HG02970 (cell line): ENCODE results near the gene MUC6.

Source experiments
- ATAC-seq: cut with Tn5 transposase; IDR thresholded peaks from one replicate; pipeline ENCODE4 v1.9.1; 2021; ENCODE audit warnings: mild to moderate bottlenecking, moderate library complexity, moderate number of reproducible peaks; ENCODE audit not compliant: unreplicated experiment, low FRiP score

The MUC6 gene

GRCh38 chr11:1053121-1053901, 16.8 kb upstream of the MUC6 start:
- no peak for ATAC-seq

GRCh38 chr11:1052133-1053011, 15.9 kb upstream of the MUC6 start:
- no peak for ATAC-seq

DNA sequence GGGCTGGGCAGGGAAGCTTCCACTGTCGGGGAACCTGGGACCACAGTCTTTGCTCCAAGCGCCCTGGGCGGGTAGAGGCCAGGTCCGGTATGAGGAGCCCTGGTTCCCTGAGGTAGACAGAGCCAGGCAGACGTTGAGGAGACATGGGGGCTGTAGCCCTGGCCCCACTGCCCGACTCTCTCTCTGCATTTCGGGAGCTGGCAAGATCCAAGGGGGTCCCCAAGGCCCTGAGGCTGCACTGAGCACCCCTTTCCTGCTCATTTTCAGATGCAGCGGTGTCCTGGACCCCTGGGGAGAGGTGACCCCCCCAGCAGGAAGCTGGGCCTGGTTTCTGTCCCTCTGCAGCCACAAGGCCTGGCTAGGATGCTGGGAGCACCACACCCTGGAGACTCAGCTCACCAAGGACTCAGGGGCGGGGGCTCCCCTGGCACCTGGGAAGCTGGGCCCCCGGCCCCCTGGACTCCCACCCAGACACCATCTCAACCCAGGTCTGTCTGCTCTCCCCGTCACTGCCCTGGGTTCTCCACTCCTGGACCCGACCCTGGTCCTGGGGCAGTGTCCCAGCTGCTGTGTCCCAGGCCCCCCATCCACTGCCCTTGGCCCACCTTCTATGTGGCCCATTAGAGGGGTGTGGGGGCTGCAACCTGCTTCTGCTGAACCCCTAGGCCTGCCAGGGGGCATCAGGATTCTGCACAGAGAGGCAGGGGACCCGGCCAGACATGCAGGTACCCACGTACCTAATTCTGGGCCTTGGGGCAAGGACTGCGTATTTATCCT, 15.0 kb upstream of the MUC6 start:
- no peak for ATAC-seq

DNA sequence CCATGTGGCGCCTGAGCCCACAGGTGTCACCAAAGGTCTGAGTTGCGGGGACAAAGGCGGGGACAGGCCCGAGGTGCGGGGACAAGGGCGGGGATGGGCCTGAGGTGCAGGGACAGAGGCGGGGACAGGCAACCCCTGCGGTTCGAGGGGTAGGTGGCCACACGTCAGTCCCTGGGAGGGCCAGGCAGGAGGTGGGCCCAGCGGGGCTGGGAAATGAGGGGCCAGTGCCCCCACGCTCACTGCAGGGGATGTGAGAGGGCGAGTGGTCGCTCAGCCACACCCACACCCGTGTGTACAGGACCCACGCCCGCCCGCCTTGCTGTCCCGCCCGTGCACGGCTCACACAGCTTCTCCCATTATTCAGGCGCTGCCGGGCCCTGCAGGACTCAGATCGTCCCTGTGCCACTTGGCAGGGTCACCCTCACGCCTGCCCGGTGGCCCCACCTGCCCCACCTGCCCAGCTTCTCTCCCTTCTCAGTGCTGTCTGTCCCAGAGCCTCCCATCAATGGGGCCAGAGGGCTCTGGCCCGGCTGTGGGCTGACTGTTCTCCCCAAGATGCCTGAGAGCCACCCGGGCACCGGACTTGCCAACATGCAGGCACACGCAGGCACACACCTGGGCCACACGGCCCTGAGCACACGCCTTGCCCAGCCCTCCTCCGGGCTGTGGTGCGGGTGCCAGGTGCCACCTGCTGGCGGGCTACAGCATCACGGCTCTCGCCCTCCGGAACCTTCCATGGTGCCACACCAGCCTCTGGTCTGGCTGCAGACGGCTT, 14.2 kb upstream of the MUC6 start:
- ATAC-seq = no peak

DNA sequence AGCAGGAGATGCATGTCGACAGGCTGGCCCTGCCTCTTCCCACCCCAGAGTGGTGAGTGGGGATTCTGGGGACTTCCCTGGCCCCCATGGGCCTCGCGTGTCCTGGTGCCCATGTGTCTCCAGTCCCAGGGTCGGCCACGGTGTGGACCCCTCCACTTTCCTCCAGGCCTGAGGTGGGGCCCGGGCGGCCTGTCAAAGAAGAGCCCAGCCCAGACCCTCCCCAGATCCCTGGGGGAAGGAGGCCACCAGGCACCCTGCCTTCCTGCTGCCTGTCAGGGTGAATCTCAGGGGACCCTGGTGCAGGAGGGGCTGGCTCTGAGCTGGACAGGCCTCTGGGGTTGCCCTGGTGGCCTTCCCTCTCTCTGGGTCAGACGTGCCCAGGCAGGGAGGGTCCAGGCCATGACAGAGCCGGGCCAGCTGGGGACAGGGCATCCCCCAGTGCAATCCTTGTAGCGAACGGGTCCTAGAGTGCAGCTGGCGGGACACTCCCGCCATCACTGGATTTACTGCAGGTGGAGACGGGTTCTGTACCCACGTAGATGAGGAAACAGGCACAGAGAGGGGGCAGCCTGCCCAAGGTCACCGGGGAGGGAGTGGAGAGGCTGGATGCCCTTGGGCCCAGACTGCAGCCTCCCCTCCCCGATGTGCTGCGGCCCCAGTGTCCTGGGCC, 13.5 kb upstream of the MUC6 start:
- ATAC-seq = no peak

DNA sequence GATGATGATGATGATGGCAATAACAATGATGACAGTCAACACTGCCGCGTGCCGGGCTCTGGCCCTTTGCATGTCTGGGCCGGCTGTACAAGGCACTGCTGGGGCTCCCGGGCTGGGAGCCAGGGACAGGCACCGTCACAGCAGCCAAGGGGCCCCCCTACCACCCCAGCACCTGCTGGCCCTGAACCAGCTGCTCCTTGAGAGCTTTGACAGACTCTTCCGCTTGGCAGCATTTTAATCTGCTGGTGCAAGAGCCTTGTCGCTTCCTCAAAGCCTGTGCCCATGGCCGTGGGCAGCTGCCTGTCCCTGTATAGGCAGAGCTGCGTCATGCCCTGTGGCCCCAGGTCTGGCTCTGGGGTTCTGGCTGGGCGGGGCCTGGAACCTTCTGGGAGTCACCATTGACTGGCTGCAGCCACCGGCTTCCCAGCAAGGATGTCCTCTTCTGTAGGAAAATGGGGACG, 12.9 kb upstream of the MUC6 start:
- no peak for ATAC-seq

- no peak for ATAC-seq
These were observed 12.5 kb upstream of the MUC6 start for GRCh38 chr11:1049071-1049405.

DNA sequence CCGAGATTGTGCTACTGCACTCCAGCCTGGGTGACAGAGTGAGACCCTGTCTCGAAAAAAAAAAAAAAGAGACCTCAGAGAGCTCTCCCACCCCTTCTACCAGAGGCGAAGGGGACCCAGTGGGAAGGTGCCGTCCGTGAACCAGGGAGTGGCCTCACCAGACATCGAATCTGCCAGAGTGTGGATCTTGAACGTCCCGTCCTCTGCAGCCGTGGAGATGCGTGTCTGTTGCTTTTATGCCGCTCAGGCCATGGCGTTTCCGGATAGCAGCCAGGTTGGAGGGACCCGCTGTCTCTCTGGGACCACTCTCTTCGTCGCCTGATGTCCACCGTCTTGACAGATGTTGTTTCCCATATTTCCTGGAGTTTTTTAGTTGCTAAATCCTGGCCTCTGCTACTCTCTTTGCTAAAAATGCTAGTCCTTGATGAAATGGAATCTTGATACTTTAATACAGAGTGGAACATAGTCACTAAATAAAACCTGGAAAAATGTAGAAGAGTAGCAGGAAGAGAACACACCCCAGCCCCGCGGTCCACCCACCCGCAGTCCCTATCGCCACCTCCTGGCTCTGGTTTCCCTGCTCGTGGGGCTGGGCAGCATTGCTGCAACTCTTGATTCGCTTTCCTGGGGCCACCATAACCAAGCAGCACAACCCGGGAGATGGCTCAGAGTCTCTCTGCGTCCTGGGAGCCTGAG, 12.0 kb upstream of the MUC6 start:
- no peak for ATAC-seq

DNA sequence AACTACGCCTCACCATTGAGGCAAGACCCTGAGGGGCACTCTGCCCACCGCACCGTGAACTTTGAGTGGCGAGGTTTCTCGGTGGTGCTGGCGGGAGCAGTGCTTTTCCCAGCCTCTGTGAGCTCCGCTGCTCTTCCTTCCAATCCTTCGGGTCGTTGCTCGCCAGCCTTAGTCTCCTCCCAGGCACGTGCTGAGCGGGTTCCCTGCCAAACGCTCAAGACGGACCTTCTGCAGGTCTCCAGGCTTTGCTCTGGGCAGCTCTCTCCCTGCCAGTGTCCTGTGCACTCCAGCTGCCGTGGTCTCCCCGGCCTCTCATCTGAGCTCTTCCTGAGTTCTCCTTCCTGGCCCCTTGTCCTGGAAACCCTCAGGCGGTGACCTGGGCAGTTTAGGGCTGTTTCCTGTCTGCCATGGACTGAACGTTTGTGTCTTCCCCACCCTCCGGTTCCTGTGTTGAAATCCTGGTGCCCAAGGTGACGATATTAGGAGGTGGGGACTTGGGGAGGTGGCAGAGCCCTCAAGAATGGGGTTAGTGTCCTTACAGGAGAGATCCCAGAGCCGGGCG, 11.2 kb upstream of the MUC6 start:
- ATAC-seq = no peak

DNA sequence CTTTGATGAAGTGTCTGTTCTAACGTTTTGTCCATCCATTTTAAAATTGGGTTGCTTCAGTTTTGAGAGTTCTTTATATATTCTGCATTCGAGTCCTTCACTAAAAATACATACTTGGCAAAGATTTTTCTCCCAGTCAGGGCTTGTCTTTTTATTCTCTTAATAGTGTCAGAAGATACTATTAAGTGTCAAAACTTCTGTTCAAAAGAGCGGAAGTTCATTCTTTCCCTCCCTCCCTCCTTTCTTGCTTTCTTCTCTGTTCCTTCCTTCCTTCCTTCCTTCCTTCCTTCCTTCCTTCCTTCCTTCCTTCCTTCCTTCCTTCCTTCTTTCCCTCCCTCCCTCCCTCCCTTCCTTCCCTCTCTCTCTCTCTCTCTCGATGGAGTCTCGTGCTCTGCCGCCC, 7.6 kb upstream of the MUC6 start:
- ATAC-seq = no peak

- no peak for ATAC-seq
These were observed 7.1 kb upstream of the MUC6 start for GRCh38 chr11:1043563-1044096.

GRCh38 chr11:1042626-1043562, 6.4 kb upstream of the MUC6 start:
- ATAC-seq = no peak

GRCh38 chr11:1041936-1042608, 5.6 kb upstream of the MUC6 start:
- ATAC-seq = no peak

GRCh38 chr11:1041471-1041870, 5.0 kb upstream of the MUC6 start:
- no peak for ATAC-seq

- ATAC-seq = no peak
These were observed 4.6 kb upstream of the MUC6 start for GRCh38 chr11:1041149-1041467.

DNA sequence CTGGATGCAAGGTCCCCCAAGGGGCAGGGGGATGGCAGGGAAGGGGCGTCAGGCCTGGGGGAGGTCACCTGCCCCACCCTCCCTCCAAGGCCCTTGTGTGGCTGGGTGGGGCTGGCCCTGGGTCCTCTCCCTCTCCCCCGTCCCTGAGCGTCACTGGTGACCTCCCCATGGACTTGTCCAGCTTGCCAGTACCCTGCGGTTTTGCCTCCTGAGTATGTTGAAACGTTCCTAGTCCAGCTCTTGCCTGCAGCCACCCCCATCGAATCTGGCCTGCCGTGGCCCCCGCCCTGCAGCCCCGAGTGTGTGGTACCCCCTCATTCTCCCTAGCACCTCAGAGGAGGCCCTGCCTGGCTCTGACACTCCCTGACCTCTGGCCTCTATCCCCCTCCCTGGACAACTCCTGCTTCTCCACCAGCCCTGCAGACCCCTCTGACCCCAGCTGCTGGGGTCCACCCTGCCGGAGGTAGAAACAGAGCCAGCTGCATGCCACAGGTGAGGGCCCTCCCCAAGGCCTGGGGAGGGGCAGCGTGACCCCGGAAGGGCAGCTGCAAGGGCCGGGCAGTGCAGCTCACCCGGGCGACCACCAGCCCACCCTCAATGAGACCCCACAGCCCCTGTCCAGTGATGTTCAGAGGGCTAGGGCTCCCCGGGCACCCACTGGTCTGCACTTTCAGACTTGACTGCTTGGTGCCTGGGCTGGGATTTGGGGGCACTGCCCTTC, 4.1 kb upstream of the MUC6 start:
- no peak for ATAC-seq
